Stimulated activated CD8-positive, alpha-beta memory T cell treated with anti-CD3 and anti-CD28 coated beads, Interleukin-12 subunit alpha, Interleukin-12 subunit beta, amount 100 ng/mL, for 24 hours (primary cell): ENCODE results near the gene RAB11B.
"Not testable (repeated sequence)": the region's sequence is repeated elsewhere in the genome, so short reads cannot be mapped to it uniquely, and the experiment has no call there.

Source experiments
- DNase-seq: peaks from one replicate; pipeline ENCODE4 v3.0.0-alpha.2; 2020; ENCODE audit errors: extremely low read depth

RAB11B gene

DNA sequence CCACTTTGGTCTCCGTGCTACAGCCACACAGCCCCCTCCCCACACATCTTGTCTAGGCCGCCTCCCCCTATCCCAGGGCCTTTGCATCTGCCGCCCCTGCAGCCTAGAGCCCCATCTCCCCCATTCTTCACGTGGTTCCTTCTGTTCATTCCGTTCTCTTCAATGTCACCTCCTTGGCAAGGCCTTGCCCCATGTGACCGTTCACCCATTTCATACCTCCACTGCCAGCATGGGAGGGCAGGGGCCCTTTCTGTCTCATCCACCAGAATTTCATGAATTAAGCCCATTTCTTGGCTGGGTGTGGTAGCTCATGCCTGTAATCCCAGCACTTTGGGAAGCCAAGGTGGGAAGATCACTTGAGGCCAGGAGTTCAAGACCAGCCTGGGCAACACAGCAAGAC is 38.9 kb downstream of the RAB11B start:
- DNase-seq, result no peak

DNA sequence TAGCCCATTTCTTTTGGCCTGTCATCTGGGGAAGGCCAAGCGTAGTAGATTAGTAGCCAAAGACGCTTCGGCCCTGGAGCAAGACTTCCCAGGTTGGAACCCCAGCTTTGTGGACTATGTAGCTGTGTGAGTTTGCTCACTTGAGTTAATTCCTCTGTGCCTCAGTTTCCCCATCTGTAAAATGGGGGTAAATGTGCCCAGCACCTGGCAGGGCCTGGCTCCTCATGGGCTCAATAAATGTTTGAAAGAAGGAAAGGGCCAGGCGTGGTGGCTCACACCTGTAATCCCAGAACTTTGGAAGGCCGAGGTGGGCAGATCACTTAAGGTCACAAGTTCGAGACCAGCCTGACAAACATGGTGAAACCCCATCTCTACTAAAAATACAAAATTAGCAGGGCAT is 39.7 kb downstream of the RAB11B start:
- no peak for DNase-seq

- DNase-seq, result no peak
These were observed 40.5 kb downstream of the RAB11B start for GRCh38 chr19:8430650-8431049.

- DNase-seq, result no peak
These were observed 48.1 kb downstream of the RAB11B start for GRCh38 chr19:8438236-8438635.

GRCh38 chr19:8441725-8442544 is 51.8 kb downstream of the RAB11B start:
- DNase-seq, result no peak

- not testable (repeated sequence) for DNase-seq
These were observed 54.0 kb downstream of the RAB11B start for GRCh38 chr19:8444140-8444676.

GRCh38 chr19:8444677-8445487 is 54.7 kb downstream of the RAB11B start, which contains the start of gene HNRNPM:
Gene HNRNPM (plus strand): TSS chr19:8444975. CDS start chr19:8444999, 24 bp downstream.
- peak; percentile 100 for DNase-seq

DNA sequence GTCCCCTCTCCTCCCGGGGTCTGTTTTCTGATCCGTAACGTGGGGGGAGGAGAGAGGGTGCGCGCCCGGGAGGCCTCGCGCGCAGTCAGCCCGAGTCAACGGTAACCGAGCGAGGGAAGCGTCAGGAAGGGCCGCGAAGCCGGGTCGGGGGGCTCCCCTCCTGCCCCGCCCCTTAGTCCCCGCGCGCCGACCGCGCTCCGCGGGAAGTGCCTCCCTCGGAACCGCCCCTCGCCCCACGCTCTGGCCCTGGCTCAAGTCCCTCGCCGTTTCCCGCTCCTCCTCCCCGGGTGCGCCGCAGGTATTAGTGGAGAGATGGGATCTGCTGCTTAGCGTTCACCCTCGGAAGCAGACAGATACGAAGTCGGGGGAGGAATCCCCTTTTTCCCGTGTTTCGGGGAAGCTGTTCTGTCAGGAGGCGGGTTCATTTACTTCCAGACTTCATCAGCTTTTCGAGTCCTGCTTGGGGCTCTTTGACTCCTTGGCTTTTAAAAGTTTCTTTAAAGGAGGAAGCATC is 55.4 kb downstream of the RAB11B start:
- DNase-seq, result peak; percentile 9

- no peak for DNase-seq
These were observed 56.0 kb downstream of the RAB11B start for GRCh38 chr19:8446061-8446709.

GRCh38 chr19:8449830-8450229 is 59.7 kb downstream of the RAB11B start:
- DNase-seq, result no peak

DNA sequence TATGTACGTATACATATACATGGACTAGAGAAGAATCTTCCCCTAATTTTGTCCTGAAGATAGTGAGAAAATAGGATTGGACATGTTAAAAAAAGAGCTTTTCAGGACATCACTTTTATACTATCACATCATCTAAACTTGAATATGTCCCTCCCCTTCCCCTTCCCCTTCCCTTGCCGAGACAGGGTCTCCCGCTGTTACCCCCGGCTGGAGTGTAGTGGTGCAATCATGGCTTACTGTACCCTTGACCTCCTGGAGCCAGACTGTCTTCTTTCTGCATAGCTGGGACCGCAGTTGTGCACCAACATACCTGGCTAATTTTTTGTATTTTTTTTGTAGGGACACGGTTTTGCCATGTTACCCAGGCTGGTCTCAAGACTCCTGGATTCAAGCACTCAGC is 61.2 kb downstream of the RAB11B start:
- no peak for DNase-seq

DNA sequence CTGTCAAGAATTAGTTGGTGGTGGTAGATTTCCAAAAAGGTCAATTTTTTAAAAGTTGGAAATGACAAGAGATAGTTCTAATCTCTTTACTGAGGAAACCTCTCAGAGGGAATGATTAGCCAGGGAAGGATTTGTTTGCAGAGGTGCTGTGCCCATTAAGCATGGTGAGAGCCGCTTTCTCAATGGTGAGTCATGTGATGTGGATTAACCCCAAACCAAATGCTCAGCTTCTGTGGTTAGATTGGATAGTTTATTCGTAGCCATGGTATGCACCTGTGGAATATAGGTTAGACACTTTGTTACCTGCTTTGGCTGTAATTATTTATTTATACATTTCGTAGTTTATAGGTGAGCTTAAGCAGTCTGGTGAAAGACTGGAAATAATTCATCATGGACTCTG is 61.7 kb downstream of the RAB11B start:
- DNase-seq, result no peak

DNA sequence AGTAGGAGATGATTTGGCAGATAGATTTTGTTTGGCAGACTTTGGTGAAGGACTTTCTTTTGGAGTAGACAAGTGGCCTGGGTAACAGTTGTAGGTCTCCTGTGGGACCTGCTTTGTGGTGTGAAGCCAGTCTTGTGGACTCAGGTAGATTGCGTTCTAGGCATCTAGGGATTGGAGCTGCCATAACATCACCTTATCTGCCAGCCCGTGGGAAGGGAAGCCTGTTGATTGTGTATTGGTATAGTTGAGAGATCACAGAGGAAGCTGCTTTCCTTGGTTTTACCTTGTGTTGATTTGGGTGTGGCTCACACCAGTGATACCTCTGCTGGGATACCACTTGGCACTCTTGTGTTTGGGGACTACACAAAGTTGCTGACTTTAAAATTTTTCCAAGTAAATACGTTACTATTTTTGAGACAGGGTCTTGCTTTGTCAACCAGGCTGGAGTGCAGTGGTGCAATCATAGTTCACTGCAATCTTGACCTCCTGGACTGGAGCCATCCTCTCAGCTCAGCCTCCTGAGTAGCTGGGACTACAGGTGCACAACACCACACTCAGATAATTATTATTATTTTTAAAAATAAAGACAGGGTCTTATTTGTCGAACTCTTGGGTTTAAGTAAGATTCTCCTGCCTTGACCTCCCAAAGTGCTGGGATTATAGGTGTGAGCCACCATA is 62.4 kb downstream of the RAB11B start:
- DNase-seq, result no peak

GRCh38 chr19:8453616-8454015 is 63.5 kb downstream of the RAB11B start:
- DNase-seq, result no peak
